ENCODE data around the gene LGALS3BP.

The LGALS3BP gene

GRCh38 chr17:78922816-78923498, 56.8 kb downstream of the LGALS3BP start:
- no peak for TF ChIP-seq CTCF (IDR thresholded peaks at IDR 0.05; ENCODE audit: low read depth, low read length, missing control alignments)
- DNase-seq: no peak
- H3K27ac ChIP-seq: no peak overlapping the region
- H3K4me3 ChIP-seq (ENCODE audit: low read depth, low read length): peak overlapping the region; percentile 85
- in situ Hi-C loops (cut with HindIII; ENCODE audit: low pct_ligation_motif_present, low sequenced_read_pairs): no loop called here
- no peaks in the 10 kb centered on the region for H3K36me3 ChIP-seq (replicated peaks)
- no peaks in the 10 kb centered on the region for H3K27me3 ChIP-seq (replicated peaks)

GRCh38 chr17:78921437-78921971, 58.2 kb downstream of the LGALS3BP start:
- Histone ChIP-seq H3K4me3 (ENCODE audit: low read depth, low read length) (no peak overlapping the region), H3K36me3 (replicated peaks) (peaks cover 2% of the 10 kb centered on the region), H3K27ac (no peak overlapping the region), H3K27me3 (replicated peaks) (no peaks in the 10 kb centered on the region)
- in situ Hi-C loops (cut with HindIII; ENCODE audit: low pct_ligation_motif_present, low sequenced_read_pairs): no loop called here
- no peak for DNase-seq
- no peak for TF ChIP-seq CTCF (IDR thresholded peaks at IDR 0.05; ENCODE audit: low read depth, low read length, missing control alignments)
